NB4 (cell line): ENCODE measurements around the gene AGPAT3.

ENCODE experiments used
- DNase-seq: peaks from one replicate; pipeline ENCODE4 v3.0.0; 2010; ENCODE audit warnings: low read depth
- H3K4me3 ChIP-seq: one replicate; pipeline ENCODE4 v1.5.1; 2011; ENCODE audit warnings: mild to moderate bottlenecking, low read depth, low read length, moderate library complexity
- MYC ChIP-seq: IDR thresholded peaks from 2 replicates; pipeline ENCODE4 v1.6.1; 2011; ENCODE audit warnings: low read depth, low read length
- POLR2A ChIP-seq: IDR thresholded peaks from 2 replicates; pipeline ENCODE4 v1.6.1; 2011; ENCODE audit warnings: mild to moderate bottlenecking; ENCODE audit not compliant: insufficient read length; ENCODE audit errors: extremely low read depth
- TF ChIP-seq, protein P1 (sequence below): IDR thresholded peaks from 2 replicates; pipeline ENCODE4 v1.6.1; 2011; ENCODE audit warnings: low read depth, low read length
- TF ChIP-seq, protein P2 (sequence below): IDR thresholded peaks from one replicate; pipeline ENCODE4 v1.5.1; 2012; ENCODE audit warnings: low read depth, low read length

The AGPAT3 gene

DNA sequence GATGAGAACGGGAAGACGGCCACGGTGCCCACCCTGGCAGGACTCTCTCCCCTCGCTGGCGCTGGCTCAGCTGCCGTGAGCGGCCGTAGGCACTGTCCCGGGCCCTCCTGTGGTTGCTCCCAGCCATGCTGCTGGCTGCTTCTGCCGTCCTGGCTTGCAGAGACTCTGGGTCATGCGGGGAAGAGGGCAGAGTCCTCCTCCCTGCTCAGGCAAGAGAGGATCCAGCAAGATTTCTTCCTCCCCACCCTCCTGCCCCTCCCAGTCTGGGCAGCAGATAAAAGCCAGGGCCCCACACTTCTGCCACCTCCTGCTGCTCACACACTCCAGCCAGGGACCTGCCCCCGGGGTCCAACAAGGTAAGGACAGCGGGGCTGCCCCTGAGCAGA lies 60.1 kb downstream of the AGPAT3 start:
- TF ChIP-seq MYC: no peak
- TF ChIP-seq, protein P1, sequence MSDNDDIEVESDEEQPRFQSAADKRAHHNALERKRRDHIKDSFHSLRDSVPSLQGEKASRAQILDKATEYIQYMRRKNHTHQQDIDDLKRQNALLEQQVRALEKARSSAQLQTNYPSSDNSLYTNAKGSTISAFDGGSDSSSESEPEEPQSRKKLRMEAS: no peak
- TF ChIP-seq POLR2A: no peak
- TF ChIP-seq, protein P2, sequence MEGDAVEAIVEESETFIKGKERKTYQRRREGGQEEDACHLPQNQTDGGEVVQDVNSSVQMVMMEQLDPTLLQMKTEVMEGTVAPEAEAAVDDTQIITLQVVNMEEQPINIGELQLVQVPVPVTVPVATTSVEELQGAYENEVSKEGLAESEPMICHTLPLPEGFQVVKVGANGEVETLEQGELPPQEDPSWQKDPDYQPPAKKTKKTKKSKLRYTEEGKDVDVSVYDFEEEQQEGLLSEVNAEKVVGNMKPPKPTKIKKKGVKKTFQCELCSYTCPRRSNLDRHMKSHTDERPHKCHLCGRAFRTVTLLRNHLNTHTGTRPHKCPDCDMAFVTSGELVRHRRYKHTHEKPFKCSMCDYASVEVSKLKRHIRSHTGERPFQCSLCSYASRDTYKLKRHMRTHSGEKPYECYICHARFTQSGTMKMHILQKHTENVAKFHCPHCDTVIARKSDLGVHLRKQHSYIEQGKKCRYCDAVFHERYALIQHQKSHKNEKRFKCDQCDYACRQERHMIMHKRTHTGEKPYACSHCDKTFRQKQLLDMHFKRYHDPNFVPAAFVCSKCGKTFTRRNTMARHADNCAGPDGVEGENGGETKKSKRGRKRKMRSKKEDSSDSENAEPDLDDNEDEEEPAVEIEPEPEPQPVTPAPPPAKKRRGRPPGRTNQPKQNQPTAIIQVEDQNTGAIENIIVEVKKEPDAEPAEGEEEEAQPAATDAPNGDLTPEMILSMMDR: no peak
- no peak overlapping the region for H3K4me3 ChIP-seq
- no peak for DNase-seq

DNA sequence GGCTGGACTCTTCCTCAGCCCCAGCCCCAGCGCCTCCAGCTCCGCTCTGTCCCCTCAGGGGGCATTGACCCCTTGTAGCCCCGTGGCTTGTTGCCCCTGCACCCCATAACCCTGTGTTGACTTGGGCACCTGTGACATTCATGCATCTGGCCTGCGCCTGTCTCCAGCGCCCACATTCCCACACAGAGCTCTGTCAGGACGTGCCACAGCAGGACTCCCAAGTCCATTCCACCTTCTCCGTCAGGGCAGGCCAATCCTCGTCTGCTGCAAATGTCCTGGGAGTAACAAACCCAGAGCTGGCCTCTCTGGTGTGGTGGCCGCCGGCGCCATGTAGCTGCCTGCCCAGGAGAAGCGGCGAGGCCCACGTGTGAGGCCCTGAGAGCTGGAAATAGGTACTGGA lies 60.6 kb downstream of the AGPAT3 start:
- no peak overlapping the region for H3K4me3 ChIP-seq
- TF ChIP-seq, protein P1: no peak
- TF ChIP-seq MYC: no peak
- TF ChIP-seq POLR2A: no peak
- TF ChIP-seq, protein P2: no peak
- DNase-seq: no peak

DNA sequence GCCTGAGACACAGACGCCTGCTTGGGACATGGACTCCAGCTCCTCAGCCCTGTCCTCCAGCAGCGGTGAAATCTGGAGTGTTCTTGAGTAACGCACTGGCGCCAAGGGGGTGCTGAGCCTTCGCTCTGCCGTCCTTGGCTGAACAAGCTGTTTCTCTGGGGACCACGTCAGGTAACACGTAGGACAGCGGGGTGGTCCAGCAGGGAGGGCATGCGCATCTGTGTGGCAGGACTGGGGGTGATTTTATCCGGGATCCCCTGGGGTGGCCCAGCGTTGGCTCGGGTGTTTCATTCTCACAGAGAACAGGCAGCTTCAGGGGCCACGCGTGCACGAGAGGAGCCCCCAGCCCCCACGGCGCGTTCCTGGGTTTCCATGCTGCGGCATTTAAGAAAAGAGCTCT lies 61.2 kb downstream of the AGPAT3 start:
- TF ChIP-seq POLR2A (no peak), MYC (no peak)
- TF ChIP-seq, protein P2: no peak
- TF ChIP-seq, protein P1: no peak
- H3K4me3 ChIP-seq: no peak overlapping the region

DNA sequence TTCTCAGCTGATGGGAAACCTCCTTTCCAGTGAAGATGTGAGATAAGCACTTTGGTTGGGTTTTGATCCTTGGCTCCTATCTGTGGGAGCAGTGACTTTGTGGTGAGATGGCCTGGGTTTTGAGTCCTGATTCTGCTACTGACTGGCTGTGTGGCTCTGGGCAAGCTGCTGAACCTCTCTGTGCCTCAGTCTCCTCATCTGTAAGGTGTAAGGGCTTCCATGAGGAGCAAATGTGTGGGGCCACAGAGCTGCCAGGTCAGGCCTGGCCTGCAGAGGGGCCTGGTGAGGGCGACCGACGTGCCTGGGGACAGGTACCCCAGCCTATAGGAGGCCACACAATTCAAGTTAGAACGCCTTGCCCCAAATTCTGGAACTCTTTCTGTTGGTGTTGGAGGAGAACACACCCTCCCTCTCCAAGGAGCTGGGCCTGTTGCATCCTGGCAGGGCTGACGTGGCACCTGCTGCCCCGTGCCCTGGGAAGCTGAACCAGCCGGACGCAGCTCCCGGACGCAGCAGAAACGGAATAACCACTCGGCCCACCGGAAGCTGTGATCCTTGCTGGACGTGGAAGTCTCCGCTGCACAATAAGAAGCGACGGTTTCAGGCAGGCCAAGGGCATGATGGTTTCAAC lies 62.7 kb downstream of the AGPAT3 start:
- TF ChIP-seq, protein P1: no peak
- TF ChIP-seq MYC (no peak), POLR2A (no peak)
- TF ChIP-seq, protein P2: no peak
- DNase-seq: no peak
- no peak overlapping the region for H3K4me3 ChIP-seq

More for the DNA sequence above, 61.2 kb downstream of the AGPAT3 start:
- DNase-seq: no peak

DNA sequence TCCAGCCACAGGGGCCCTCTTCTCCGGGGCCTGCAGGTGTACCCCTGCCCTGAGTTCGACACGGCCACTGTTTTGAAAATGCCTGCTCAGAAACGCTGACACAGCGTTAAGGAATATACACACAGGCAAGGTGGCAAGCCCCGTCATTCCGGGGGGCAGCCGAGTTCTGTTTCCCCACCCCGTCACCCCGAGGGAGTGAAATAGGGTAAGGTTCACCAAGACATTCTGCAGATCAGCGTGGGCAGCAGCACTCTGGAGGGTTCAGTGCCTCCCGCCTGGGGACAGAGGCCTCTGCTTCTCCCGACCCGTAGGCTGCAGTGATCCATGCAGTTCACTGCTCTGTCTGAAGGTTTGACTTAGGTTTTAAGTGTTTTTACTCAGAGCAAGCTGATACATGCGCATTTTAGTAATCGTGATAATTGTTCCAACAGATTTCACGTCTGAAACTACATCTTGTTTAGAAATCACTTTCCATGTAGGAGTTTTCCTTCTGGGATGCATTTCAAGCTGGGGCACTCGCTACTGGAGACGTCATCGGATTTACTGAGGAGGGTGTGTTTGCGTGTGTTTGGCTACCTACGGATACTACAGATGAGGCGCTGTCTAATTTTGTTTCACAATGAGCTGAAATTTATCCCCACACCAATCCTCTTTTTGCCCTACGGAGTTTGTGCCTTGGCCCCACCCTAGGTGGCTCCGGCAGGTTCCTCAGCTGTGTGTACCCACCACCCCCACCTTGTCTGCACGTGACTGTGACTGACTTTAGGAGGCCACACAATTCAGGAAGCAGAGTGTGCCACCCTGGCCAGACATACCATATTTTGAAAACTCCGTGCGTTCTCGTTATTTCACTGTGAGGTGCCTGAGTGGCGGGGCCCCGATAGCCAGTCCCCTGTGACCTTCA lies 63.5 kb downstream of the AGPAT3 start:
- no peak overlapping the region for H3K4me3 ChIP-seq
- DNase-seq: no peak
- TF ChIP-seq, protein P1: no peak
- TF ChIP-seq, protein P2: no peak
- TF ChIP-seq POLR2A: no peak
- TF ChIP-seq MYC: no peak
